ENCODE data around the gene PAGR1.
"Not testable (repeated sequence)": the region's sequence is repeated elsewhere in the genome, so short reads cannot be mapped to it uniquely, and the experiment has no call there.

Gene PAGR1

DNA sequence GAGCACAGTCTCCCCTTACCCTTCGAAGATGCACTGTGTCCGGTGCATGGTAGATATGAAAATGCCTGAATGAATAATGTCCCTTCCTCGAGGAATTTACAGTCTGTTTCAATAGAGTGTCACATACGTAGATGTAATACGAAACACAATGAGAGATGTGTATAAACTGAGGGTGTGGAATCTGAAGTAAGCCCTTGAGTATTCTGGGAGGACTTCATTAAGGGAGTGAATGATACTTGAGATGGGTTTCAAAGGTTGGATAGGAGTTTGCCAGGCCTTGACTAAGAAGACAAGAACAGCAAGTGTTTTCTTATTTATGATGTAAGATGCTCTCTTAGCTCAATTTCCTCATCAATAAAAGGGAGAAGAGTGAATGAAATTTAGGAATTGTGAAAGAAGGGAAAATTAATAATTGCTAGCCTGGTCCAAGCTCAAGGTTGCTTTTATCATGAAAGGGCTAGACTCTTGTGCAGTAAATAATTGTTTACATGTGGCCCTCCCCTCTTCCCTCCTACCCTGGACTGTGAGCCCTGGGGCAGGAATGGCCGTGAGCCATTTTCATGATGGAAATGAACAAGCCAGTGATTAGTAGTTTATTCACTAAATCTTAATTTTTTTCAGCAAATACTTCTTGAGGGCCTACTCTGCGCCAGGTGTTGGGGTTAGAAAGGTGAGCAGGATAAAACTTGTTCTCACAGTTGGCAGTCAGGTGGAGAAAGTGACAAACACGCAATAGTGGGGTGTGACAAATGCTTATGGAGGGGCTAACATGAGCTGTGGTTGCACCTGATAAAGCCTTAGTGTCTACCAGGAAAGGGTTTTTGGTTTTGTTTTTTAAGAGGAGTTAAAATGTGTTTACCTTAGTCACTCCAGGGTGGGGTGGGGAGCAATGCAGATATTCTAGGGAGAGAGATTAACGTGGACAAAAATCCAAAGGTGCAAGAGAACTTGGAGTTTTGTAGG is 23.8 kb upstream of the PAGR1 start:
- no peak for DNase-seq (ENCODE audit: low read depth in 2 of 3, low spot score in 2 of 3)

DNA sequence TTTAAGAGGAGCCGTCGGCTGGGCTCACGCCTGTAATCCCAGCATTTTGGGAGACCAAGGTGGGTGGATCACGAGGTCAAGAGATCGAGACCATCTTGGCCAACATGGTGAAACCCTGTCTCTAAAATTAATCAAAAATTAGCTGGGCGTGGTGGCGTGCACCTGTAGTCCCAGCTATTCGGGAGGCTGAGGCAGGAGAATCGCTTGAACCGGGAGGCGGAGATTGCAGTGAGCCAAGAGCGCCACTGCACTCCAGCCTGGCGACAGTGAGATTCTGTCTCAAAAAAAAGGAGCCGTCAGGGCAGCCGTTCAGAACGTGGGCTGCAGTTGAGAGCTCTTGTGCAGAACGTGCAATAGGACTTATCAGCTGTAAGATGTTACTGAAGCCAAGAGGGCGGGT is 22.8 kb upstream of the PAGR1 start:
- DNase-seq (ENCODE audit: low read depth in 2 of 3, low spot score in 2 of 3) = not testable (repeated sequence)

DNA sequence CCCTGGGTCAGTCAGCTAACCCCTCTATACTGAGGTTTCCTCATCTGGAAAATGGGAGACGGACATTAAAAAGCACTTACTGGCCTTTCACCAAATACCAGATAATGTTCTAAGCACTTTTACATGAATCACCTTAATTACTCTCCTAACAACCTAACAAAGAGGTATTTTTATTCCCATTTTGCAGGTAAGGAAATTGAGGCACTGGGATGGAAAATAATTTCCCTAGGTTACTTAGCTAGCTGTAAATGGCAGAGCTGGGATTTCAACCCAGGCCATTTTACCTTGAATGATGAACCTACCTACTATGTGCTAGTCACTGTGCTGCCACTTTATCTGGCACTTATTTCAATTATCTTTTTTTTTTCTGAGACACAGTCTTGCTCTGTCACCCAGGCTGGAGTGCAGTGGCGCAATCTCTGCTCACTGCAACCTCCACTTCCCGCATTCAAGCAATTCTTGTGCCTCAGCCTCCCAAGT is 21.7 kb upstream of the PAGR1 start:
- no peak for DNase-seq (ENCODE audit: low read depth in 2 of 3, low spot score in 2 of 3)

DNA sequence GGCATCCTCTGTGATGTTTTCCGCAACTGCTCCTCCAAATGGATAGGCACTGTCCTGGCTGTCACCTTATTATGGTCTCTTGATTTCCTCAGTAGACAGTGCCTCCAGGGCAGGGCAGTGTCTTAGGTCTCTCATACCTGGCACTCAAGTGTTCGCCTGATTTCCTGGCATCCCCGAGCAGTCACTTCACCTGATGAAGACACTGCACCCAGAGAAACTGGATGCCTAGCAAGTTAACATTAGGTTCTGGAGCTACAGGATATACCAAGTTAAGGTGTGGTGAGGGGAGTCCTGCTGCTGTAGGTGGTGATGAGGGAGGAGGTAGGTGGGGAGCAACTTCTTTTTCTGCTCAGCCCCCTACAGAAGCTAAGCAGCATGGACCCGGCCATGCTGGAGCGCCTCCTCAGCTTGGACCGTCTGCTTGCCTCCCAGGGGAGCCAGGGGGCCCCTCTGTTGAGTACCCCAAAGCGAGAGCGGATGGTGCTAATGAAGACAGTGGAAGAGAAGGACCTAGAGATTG is 13.5 kb upstream of the PAGR1 start:
- DNase-seq (ENCODE audit: low read depth in 2 of 3, low spot score in 2 of 3) = no peak

DNA sequence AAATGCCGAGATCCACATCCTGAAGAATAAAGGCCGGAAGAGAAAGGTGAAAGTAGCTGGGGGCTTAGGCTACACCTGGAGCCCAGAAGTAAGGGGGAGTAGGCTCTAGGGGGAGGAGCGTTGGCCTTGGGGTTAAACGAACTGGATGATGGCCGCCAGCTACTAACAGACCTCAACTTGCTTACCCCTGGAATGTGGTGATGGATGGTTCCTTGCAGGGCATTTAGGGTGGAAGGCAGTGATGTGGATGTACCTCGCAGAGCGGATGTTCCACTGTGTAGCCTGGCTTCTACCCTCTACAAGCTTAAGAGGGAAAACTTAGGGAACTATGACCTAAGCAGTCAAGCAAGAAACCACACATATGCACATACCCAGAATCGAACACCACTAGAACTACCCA is 11.9 kb upstream of the PAGR1 start:
- DNase-seq (ENCODE audit: low read depth in 2 of 3, low spot score in 2 of 3) = no peak

DNA sequence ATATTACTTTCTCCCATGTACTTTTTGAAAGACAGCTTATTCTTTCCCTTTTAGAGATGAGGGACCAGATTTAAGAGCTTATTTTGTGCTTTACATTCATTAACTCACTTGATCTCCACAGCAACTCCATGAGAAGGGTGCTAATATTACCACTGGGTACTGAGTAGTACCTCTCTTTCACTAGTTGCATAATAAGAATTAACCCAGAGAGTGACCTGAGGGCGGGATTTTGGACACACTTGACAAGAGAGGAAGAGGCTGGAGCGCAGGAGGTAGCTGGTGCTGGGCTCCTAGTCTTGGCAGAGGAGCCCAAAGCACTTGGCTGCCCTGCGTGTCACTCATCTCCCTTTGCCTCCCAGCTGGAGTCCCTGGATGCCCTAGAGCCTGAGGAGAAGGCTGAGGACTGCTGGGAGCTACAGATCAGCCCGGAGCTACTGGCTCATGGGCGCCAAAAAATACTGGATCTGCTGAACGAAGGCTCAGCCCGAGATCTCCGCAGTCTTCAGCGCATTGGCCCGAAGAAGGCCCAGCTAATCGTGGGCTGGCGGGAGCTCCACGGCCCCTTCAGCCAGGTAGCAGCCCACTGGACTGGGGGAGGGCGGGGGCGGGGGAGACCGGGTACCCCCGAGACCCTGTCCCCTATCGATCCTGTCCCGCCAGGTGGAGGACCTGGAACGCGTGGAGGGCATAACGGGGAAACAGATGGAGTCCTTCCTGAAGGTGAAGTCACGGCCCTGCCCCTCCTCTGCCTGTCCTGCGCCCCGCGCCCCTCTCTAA is 11.3 kb upstream of the PAGR1 start:
- DNase-seq (ENCODE audit: low read depth in 2 of 3, low spot score in 2 of 3) = no peak

DNA sequence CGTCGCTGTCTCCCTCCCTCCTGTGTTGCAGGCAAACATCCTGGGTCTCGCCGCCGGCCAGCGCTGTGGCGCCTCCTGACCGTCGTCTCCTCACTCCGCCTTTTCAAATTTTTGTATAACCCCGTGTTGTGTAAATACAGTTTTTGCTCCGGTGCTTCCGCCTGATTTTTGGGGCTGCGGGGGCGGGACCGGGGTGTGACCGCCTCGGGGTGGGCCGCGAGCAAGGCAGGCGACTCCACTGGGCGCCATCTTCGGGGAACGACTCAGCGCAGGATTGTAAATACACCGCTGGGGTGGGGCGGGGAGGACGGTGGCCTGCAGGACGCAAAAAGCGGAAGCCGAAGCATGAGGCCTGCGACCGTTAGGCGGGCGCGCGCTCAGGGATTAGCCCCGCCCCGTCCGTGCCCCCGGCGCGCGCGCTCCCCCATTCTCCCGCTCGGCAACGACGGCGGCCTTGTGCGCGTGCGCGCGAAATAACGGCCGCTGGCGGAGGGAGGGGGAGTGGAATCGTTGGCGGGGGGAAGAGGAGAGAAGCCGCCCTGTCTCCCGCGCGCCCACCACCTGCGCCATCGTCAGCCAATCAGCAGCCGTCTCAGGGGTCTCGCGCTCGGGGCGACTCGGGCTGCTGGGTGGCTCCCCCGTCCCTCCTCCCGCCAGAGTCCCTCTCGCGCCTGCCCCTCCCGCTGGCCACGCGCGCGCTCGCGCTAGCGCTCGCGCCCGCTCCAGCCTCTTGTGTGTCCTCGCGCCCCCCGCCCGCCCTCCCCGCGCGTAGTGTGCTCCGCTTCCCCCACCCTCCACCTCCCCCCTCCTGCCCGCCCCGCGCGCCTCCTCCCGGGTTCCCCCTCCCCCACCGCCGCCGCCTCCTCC is 10.5 kb upstream of the PAGR1 start:
- peak; percentile 94 to 96 (median 96) for DNase-seq (ENCODE audit: low read depth in 2 of 3, low spot score in 2 of 3)

DNA sequence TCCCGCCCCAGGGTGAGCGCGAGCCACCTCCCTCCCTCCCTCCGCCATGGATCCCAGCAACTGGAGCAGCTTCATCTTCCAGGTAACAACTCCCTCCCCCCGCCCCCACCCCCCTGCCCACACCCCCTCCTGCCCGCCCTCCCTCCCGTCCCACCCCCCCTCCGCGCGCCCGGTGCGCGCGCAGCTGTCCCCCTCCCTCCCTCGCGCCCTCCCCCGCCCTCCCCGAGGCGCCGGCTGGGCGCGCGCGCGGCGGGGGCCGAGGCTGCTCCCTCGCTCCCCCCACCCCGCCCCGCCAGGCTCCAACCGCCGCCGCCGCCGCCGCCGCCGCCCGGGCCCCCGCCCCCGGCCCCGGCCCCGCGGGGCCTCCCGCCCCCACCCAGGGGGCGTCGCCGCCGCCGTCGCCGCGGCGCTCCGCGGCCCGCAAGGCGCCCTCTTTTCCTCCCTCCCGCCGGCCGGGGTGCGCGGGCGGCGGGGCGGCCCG is 9.8 kb upstream of the PAGR1 start, which contains the start of gene MAZ:
Gene MAZ (plus strand): TSS at position 431 of the 481 bp plus-strand sequence. CDS start 173 bp downstream, outside the sequence.
- DNase-seq (ENCODE audit: low read depth in 2 of 3, low spot score in 2 of 3) = no peak

DNA sequence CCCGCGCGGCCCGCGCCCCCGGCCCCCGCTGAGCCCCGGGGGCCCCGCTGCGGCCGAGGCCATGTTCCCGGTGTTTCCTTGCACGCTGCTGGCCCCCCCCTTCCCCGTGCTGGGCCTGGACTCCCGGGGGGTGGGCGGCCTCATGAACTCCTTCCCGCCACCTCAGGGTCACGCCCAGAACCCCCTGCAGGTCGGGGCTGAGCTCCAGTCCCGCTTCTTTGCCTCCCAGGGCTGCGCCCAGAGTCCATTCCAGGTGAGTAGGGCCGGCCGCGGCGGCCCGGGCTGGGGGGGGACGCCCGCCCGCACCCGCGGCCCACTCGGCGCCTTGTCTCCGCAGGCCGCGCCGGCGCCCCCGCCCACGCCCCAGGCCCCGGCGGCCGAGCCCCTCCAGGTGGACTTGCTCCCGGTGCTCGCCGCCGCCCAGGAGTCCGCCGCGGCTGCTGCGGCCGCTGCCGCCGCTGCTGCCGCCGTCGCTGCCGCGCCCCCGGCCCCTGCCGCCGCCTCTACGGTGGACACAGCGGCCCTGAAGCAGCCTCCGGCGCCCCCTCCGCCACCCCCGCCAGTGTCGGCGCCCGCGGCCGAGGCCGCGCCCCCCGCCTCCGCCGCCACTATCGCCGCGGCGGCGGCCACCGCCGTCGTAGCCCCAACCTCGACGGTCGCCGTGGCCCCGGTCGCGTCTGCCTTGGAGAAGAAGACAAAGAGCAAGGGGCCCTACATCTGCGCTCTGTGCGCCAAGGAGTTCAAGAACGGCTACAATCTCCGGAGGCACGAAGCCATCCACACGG is 9.1 kb upstream of the PAGR1 start:
- DNase-seq (ENCODE audit: low read depth in 2 of 3, low spot score in 2 of 3) = no peak

DNA sequence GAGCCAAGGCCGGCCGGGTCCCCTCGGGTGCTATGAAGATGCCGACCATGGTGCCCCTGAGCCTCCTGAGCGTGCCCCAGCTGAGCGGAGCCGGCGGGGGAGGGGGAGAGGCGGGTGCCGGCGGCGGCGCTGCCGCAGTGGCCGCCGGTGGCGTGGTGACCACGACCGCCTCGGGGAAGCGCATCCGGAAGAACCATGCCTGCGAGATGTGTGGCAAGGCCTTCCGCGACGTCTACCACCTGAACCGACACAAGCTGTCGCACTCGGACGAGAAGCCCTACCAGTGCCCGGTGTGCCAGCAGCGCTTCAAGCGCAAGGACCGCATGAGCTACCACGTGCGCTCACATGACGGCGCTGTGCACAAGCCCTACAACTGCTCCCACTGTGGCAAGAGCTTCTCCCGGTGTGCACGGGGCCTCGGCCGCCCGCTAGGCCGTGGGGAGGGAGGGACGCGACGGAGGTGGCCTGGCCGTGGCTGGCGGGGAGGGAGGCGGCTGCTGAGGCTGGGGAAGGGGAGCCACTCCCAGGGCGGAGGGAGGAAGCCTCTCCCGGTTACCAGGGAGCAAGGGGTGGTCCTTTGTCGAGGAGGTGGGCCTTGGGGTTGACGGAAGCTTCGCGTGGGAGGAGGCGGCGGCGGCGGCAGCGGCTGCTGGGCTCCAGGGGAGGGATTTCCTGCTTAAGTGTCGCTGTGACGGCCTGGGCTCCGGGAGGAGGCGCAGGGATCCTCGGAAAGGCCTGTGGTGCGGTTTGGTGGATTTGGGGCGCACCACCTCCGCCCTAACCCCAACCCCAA is 8.3 kb upstream of the PAGR1 start:
- DNase-seq (ENCODE audit: low read depth in 2 of 3, low spot score in 2 of 3) = peak; percentile 77 to 82 (median 80)

DNA sequence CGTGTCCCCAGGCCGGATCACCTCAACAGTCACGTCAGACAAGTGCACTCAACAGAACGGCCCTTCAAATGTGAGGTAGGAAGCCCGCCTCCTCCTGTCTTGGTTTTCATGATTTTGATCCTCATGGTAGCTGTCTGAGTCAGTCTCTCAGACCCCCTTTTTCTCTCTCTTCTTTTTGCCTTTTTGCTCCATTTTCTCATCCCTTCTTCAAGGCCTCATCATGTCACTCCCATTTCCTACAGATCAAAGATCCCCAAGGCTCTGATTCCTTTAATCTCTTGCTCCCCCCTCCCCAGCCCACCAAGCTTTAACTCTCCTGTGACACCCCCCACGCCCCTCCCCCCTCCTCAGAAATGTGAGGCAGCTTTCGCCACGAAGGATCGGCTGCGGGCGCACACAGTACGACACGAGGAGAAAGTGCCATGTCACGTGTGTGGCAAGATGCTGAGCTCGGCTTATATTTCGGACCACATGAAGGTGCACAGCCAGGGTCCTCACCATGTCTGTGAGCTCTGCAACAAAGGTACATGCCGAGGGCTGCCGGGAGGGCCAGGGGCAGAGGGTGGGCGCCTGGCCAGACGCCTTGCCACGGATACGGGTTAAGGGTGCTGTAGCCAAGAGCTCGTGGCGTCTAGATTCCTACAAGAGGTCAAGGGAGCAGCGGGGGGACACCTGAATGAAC is 7.6 kb upstream of the PAGR1 start:
- DNase-seq (ENCODE audit: low read depth in 2 of 3, low spot score in 2 of 3) = no peak

DNA sequence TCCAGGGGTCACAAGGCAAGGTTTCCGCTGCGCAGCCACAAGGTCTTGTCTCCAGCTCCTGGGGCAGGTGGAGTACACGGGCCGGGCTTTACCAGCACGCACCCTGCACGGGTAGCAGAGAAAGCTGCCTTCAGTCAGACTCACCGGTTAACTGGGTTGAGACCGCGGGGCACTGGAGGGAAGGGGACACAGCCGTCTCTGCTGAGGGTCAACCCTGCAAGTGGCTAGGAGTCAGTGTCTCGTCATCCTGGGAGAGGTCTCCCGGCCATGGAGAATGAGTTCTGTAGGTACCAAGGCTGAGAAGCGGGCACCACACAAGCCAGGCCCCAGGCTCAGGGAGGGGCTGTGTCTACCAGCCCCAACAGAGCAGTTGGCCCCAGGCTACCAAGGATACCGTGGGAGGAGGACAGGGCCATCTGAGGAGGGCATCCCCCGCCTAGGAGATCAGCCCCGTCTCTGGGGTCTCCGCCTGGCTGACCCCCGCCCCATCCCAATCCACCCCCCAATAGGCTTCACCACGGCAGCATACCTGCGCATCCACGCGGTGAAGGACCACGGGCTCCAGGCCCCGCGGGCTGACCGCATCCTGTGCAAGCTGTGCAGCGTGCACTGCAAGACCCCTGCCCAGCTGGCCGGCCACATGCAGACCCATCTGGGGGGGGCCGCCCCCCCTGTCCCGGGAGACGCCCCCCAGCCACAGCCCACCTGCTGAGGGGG is 6.8 kb upstream of the PAGR1 start:
- DNase-seq (ENCODE audit: low read depth in 2 of 3, low spot score in 2 of 3) = no peak

DNA sequence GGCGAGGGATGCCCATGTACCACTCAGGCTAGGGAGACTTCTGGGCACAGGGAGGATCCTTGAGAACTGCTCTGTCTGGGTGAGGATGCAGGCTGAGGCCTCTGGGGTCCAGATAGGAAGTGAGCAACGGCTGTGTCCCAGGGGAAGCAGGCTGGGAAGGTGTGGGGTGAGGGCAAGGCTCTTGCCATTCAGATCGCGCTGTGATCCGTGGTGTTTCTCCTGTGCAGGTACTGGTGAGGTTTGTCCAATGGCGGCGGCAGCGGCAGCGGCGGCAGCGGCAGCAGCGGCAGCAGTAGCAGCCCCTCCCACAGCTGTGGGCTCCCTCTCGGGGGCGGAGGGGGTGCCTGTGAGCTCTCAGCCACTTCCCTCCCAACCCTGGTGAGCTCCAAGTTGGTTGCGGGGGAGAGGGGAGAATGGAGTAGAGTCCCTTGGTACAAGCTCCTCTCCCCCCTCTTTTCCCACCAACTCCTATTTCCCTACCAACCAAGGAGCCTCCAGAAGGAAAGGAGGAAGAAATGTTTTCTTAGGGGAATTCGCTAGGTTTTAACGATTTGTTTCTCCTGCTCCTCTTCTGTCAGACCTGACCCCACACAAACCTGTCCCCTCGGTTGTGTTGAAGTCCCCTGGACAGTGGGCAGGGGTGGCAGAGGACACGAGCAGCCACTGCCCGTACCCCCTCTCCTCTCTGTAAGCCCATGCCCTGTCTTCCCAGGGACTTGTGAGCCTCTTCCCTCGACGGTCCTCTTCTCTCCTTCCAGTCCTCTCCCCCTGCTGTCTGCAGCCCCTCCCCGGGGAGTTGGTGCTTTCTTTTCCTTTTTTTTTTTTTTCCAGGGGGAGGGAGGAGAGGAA is 5.9 kb upstream of the PAGR1 start:
- no peak for DNase-seq (ENCODE audit: low read depth in 2 of 3, low spot score in 2 of 3)

DNA sequence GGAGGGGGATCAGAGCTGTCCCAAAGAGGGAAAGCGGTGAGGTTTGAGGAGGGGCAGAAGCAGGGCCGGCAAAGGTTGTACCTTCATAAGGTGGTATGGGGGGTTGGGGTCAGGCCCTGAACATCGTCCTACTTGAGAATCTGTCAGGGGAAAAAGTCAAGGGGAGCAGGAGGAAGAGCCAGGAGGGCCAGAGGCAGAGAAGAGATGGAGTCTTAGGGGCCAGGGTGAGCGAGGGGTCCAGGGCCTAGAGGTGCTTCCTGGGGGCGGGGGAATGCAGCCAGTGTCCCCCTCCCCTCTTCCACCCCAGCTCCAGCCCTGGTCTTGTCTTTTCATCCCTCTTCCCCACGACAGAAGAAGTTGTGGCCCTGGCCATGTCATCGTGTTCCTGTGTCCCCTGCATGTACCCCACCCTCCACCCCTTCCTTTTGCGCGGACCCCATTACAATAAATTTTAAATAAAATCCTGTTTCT is 5.2 kb upstream of the PAGR1 start:
- no peak for DNase-seq (ENCODE audit: low read depth in 2 of 3, low spot score in 2 of 3)

DNA sequence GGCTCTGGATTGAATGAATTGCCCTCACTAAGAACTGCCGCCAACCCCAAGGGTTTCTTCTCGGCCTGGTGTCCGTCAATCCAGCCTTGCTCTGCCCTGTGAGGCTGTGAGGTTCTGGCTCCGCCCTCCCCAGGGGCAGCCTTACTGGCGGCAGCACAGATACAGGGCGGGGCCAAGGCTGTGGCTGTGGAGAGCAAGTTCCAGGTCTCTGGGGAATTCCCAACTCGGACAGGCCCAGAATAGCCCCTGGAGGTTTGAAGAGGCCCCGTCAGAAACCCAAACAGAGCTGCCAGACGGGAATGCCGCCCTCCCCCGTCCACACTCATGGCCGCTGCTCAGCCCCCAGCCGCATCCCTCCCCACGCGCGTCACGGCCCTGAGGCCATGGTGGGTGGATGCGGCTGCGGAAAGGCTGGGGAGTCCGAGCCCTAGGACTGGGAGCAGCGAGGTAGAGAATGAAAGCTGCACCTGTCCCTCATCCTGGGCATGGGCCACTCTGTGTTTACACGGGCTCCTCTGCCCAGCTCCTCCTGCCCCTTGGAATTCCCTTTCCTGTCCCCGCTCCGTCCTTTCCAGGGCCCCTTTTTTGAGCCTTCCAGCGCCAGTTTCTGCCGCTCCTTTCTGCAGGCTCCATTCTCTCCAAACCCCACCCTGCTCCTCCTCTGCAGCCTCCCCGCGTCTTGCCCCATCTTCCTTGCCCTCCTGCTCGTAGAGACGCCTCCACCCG is 4.6 kb upstream of the PAGR1 start:
- peak in 1 of 3 experiments; percentile 77 for DNase-seq (ENCODE audit: low read depth in 2 of 3, low spot score in 2 of 3)
